Activated CD4-positive, alpha-beta T cell treated with anti-CD3 and anti-CD28 coated beads, Interleukin-2, Interleukin-4, amounts not matched to agents 100 ng/mL and 50 ng/mL, durations not matched to agents 16 hours and 8 hours (primary cell): ENCODE data around the gene AQP12A.

Experiments used
- DNase-seq: peaks from one replicate; pipeline ENCODE4 v3.0.0-alpha.2; 2020; ENCODE audit warnings: low spot score

Gene AQP12A

DNA sequence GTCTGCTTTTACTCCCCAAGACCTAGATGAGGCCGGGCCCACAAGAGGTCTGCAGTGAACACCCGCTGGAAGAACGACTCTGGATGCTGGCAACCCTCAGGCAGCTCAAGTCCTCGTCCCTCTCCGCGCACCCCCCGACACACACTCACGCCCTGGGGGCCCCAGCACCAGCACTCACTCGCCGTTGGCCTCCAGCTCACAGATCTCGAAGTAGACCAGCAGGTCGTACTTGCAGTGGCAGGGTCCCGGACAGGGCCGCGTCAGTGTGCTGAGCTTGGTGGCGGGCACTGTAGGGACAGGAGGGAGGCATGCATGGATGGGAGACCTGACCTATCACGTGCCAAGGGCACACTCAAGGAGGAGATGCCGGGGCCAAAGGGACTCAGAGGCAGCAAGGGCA, 49.4 kb downstream of the AQP12A start:
- no peak for DNase-seq

DNA sequence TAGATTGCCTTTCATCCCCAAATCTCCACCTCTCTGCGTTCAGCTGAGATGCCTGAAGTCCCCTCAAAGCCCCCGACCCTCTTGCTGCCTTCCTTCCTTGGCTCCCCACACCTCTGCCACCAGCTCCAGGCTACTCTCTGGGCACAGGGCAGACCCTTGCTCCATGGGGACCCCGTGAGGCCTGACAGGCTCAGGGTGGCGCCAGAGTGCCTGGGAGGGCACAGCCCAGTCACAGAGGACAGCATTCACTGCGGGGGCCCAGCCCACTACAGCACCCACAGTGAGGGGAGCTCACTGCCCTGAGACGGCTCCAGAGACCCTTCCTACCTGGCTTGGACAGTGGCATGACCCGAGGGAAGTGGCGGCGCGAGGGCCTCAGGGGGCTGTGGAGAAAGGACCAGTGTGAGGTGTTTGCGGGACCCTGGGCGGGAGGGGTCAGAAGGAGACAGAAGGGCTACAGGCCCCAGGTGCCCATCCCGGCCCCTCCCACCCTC, 51.0 kb downstream of the AQP12A start:
- DNase-seq: no peak

DNA sequence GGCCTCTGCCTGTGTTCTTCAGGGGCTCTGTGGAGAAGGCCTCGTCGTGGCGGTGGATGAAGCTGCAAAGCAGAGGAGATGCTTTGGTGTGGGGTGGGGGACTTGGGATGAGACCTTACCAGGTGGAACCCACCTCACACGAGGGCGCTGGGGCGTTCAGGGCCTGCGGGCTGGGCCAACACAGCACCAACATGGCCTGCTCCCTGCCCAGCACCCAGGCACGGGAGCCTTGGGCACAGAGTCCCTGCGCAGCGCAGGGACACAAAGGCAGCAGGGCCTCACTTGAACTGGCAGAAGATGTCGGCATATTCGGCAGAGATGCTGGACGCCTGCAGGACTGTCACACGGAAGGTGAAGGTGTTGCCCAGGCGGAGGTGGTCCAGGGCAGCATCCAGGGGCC, 53.8 kb downstream of the AQP12A start:
- no peak for DNase-seq

DNA sequence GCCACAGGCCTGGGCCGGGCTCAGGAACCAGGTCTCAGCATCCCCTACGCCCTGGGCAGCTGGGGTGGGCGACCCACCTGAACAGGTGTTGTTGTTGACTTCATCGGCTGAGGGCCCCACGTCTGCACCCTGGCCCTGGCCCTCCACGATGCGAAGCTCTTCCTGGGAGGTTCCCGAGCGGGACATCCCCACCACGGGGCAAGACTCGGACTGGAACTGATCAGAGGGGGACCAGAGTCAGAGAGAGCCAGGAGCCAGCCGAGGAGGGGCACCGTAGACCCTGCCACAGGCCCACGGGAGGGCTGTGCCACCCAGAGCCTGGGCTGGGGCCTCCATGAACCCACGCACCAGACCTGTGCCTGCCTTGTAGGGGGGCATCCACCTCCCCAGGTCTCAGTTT, 54.3 kb downstream of the AQP12A start:
- no peak for DNase-seq

DNA sequence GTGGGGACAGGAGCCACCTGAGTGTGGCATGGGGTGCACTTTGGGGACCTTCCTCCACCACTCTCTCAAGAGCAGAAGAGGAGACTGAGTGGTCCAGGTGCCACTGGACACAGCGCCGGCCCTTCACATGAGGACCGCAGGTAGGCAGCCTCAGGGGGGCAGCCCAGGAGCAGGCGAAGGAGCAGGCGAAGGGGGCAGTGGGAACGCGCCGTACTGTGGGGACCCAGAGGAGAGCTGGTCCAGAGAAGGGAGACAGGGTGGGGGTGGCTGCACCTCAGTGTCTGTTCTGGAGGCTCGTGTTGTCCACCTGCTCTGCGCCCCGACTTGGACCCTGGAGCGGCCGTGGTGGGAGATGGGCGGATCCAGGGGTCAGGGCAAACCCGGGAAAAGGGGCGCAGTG, 55.0 kb downstream of the AQP12A start:
- DNase-seq: no peak

DNA sequence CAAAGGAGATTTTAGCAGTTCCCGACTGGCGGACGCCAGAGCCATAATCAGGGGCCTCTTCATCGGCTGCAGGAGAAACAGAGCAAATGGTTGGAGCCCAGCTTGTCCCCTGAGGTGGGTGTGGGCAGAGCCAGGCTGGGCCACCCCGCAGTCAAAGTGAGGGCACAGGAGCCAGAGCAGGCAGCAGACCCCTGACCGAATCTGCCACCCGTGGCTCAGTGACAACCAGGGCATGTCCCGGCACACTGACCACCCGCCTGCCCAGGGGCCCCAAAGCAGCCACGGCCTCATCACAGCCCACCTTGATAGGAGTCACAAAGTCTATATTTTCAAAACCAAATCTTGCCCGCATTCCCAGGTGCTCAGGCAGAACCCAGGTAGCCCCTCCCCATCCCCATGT, 55.6 kb downstream of the AQP12A start:
- no peak for DNase-seq
